Sciatic nerve (tissue), 2 donors: ENCODE measurements around the gene RAB15. TPM values are rescaled to one million over a fixed set of nuclear protein-coding genes. Genes with fewer than 3 reads are reported as not detected.
"Not testable (repeated sequence)": the region's sequence is repeated elsewhere in the genome, so short reads cannot be mapped to it uniquely, and the experiment has no call there.

Experiments
- ATAC-seq: fragments of 200-7000 bp; cut with Tn5 transposase; one replicate; pipeline ENCODE4 v1.9.1; 2020; ENCODE audit warnings: mild to moderate bottlenecking, moderate library complexity
- DNase-seq: peaks from one replicate; pipeline ENCODE4 v3.0.0-alpha.2; 2020; ENCODE audit warnings: low spot score
- intact Hi-C: fragments of 100-400 bp; cut with DNase I; formaldehyde crosslinking; loops from one replicate; pipeline ENCODE4 v1.14.2; 2022
- total RNA-seq: library from RNA; stranded (reverse); fragmentation: NEBNext Ultra II Directional; extraction: Animal tissue kit (Norgen Biotek cat#: 25700); gene quantifications from one replicate; pipeline ENCODE4 v1.2.1, GENCODE V29; 2021
- donor health status: DM: no; HTN: no; CAD: no.
- donor health status: DM: no; HTN: no; CAD: no.

RAB15 gene
- total RNA-seq, 1 donor from 2014 or later: 3.3 TPM

DNA sequence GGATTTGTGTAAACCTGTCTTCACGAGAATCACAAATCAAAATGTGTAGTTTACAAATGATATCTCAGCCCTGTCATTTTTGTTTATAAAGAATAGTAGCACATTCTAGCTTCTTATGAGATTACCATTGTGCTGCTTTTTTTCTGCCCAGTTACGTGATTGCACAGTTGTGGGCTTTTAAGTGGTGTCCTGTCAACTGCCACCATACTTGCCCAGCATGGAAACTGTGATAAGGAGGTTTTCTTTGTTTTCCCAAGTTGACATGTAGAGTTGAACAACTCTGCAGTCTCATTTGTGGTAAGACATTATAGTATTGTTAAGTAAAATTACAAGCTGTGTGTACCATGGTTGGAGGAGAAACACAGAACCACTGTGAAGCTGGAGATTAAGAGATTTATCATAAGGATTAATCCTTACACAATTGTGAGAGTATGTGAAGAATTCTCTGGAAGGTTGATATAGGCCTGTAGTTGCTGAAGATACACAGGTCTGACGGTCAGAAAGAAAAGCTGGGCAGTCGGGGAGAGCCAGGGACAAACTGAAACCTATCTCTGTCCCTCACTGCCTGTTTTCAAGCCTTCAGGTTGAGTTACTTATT, 45.6 kb downstream of the RAB15 start:
- intact Hi-C loops: no loop called here
- DNase-seq (no peak), ATAC-seq (no peak)

DNA sequence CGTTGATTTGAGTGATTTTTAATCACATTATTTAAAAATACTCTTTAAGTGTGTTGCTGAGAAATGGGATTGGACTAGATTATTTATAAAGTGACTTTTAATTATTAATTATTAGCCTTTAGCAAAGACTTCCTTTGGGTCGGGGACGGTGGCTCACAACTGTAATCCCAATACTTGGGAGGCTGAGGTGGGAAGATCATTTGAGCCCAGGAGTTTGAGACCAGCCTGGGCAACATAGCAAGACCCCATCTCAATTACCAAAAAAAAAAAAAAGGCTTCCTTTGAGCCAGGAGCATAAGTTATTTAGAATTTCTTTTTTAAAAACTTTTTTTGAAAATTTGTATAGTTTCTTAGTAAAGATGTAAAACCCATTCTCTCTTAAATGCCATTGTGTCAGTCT, 49.1 kb downstream of the RAB15 start:
- DNase-seq: no peak
- ATAC-seq: no peak

GRCh38 chr14:64920465-64920864, 51.7 kb downstream of the RAB15 start:
- ATAC-seq (no peak), DNase-seq (no peak)
- intact Hi-C loops: no loop called here

More for the DNA sequence above, 49.1 kb downstream of the RAB15 start:
- intact Hi-C loops: no loop called here

- no peak for DNase-seq
- ATAC-seq: no peak
- intact Hi-C loops: no loop called here
Measured at GRCh38 chr14:64919618-64920017, 52.5 kb downstream of the RAB15 start.

DNA sequence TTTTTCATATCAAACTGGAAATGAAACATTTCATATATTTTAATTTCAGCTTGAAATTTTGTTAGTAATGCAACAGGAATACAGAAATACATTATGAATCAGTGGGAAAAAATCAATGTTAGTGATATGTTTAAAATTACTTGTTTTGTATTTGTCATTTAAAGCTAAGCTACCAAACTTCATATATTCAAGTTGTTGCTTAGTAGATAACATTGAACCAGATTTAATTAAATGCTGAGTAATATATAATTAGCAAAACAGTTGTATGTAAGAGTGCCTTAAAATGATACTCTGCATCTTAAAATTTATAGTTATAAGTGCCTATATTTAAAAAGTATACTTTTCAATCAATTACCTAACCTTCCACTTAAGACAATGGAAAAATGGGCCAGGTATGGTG, 52.9 kb downstream of the RAB15 start:
- DNase-seq: no peak
- ATAC-seq: no peak
- intact Hi-C loops: no loop called here

- intact Hi-C loops: no loop called here
Measured at GRCh38 chr14:64918216-64918615, 53.9 kb downstream of the RAB15 start.

DNA sequence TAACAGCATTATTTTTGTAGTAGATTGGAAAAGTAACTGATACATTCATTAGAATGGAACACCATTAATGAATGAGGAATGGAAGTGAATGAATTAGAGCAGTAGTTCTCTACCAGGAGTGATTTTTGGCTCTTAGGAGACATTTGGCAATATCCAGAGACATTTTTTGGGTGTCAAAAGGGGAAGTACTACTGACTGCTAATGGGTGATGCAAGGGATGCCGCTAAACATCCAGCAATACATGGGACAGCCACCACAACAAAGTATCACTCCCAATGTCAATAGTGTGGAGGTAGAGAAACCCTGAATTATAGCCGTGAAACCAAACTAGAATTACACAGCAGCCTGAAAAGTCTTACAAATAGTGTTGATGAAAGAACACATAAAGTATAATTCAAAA, 56.3 kb downstream of the RAB15 start:
- intact Hi-C loops: no loop called here
- no peak for ATAC-seq

More at GRCh38 chr14:64918216-64918615, 53.9 kb downstream of the RAB15 start:
- ATAC-seq (no peak), DNase-seq (no peak)

DNA sequence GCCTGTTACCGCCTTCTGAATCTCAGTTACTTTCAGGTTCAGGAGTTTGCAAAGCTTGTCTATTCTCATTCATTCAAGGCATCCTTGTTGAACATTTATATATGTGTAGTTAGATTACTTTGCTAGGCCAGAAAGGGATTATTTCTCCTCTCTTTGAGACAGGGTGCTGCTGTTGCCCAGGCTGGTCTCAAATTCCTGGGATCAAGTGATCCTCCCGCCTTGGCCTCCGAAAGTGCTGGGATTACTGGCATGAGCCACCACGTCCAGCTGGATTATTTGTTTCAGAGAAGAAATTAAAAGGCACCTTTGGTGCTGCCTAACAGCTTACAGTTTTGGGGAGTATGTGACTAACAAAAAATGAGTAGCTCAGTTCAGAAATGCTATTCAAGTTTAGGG, 57.1 kb downstream of the RAB15 start:
- intact Hi-C loops: no loop called here
- DNase-seq (no peak), ATAC-seq (no peak)

More for the DNA sequence above, 56.3 kb downstream of the RAB15 start:
- no peak for DNase-seq

GRCh38 chr14:64914237-64915028, 57.7 kb downstream of the RAB15 start, which contains the start of gene CHURC1:
Gene CHURC1, plus strand, starts transcription at chr14:64914455. Its CDS starts 41 bp downstream, at chr14:64914496.
- intact Hi-C loops: no loop called here
- ATAC-seq: peak; percentile 99
- DNase-seq: peak; percentile 99

GRCh38 chr14:64913477-64913876, 58.7 kb downstream of the RAB15 start:
- intact Hi-C loops, ATAC-seq, DNase-seq: not testable (repeated sequence)

DNA sequence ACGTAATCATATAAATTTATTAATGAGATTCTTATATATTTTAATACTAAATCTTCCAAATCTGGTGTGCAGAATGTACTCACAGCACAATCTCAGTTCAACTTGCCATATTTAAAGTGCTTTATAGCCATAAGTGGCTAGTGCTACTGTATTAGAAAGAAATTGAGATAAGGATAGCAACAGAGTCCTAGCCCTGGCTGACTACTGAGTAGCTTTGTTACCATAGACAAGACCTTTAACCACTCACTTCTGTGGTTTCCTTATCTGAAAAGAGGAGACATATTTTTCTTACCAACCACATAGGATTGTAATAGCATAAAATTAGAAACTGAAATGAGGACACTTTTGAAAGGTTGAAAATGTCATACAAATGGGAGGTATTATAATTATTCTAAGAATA, 59.9 kb downstream of the RAB15 start:
- ATAC-seq (no peak), DNase-seq (no peak)
- intact Hi-C loops: no loop called here

DNA sequence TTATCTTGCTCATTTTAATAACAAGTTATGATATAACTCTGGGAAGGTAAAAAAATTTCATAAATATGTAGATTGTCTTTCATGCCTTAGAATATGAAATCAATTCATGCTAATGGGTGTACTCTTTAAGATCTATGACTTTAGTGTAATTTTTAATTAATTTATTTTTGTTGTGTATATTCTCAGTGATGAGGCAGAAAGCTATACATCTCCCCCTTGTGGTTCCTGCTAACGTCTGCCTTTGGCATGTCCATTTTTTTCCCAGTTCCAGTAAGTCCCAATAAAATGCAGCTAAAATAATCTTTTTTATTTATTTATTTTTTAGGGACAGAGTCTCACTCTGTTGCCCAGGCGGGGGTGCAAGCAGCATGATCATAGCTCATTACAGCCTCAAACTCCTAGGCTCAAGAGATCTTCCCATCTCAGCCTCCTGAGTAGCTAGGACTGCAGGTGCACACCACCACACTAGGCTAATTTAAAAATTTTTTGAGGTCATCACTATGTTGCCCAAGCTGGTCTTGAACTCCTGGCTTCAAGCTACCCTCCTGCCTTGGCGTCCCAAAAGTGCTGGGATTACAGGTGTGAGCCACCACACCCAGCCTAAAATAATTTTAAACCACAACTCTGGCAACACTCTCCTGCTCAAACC, 61.2 kb downstream of the RAB15 start:
- intact Hi-C loops: no loop called here
- ATAC-seq (no peak), DNase-seq (no peak)

DNA sequence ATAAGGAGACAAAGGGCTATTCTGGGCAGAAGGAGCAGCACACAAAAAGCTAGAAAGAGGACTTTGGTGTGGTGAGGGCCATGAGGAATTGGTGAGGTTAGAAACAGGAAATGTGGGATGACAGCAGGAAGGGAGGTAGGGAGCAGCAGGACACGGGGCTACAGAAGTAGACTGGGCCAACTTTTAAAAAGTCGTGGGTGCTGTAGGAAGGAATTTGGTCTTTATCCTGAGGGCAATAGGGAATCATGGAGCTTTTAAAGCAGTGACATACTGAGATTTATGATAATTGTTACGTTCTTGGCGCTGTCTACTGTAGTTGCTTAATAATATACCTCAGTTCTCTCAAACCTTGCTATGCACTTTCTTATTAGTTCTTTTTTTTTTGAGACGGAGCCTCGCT, 66.1 kb downstream of the RAB15 start:
- no peak for DNase-seq
- intact Hi-C loops: no loop called here
- no peak for ATAC-seq

- ATAC-seq: no peak
- no peak for DNase-seq
- intact Hi-C loops: no loop called here
Measured at GRCh38 chr14:64899958-64900357, 72.2 kb downstream of the RAB15 start.

Other genes starting within 250 kb of the RAB15 start
- gene SPTB, start 92.4 kb downstream of the RAB15 start, total RNA-seq: 14.8 TPM
- 66.0 TPM for gene CHURC1, start 57.9 kb downstream of the RAB15 start, total RNA-seq
- gene GPX2, start 29.6 kb downstream of the RAB15 start, total RNA-seq: not detected
- gene FNTB, start 14.6 kb upstream of the RAB15 start, total RNA-seq: 40.7 TPM
- gene MAX, start 130.2 kb upstream of the RAB15 start, total RNA-seq: 131 TPM